ENCODE data around the gene FDX2. TPM values are rescaled to one million over a fixed set of nuclear protein-coding genes. Genes with fewer than 3 reads are reported as not detected.

The FDX2 gene
- total and polyA plus RNA-seq, 7 donors: 19.2 to 45.9 (median 25.2) TPM

DNA sequence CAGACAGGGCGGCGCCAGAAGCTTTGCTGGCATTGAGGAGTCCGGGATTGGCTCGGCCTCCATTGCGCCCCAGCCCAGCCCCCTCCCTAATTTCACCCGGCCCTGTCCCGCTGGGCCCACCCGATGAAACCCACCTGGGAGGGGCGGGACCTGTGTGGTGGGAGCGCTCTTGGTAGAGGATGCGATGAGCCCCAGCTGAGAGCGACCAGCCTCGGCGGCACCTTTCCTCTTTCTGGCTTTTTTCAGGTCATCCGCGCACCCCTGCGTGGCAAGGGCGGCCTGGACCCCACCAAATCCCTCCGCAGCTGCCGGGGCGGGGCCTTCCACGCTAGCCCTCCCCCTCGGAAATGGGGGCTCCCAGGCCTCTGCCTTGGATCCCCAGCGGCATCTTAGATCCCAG is 6.4 kb downstream of the FDX2 start, which contains the start of gene ZGLP1:
ZGLP1 (minus strand) TSS at position 393 of the 400 bp plus-strand sequence.
- DNase-seq: no peak
- 93 to 95% methylated on average over 24 of the region's 24 CpGs for WGBS, 2 donors
- intact Hi-C loops (cut with DNase I): no loop called here
- Histone ChIP-seq H3K4me3 (no peak within 1 kb of the TSS), H3K9me3 (no peaks in the 10 kb centered on the region), H3K27ac (no peak within 1 kb of the TSS), H3K4me1 (peaks cover 0 to 1% (median 0%) of the 10 kb centered on the region in 4 donors), H3K27me3 (no peaks in the 10 kb centered on the region), H3K36me3 (peaks cover 0 to 16% (median 0%) of the 10 kb centered on the region in 4 donors)
- TF ChIP-seq EP300 (IDR thresholded peaks at IDR 0.05) (no peak), POLR2A (IDR thresholded peaks at IDR 0.05) (no peak), POLR2AphosphoS5 (IDR thresholded peaks at IDR 0.05) (no peak)
- TF ChIP-seq, protein P1, sequence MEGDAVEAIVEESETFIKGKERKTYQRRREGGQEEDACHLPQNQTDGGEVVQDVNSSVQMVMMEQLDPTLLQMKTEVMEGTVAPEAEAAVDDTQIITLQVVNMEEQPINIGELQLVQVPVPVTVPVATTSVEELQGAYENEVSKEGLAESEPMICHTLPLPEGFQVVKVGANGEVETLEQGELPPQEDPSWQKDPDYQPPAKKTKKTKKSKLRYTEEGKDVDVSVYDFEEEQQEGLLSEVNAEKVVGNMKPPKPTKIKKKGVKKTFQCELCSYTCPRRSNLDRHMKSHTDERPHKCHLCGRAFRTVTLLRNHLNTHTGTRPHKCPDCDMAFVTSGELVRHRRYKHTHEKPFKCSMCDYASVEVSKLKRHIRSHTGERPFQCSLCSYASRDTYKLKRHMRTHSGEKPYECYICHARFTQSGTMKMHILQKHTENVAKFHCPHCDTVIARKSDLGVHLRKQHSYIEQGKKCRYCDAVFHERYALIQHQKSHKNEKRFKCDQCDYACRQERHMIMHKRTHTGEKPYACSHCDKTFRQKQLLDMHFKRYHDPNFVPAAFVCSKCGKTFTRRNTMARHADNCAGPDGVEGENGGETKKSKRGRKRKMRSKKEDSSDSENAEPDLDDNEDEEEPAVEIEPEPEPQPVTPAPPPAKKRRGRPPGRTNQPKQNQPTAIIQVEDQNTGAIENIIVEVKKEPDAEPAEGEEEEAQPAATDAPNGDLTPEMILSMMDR (IDR thresholded peaks at IDR 0.05): no peak

- no peak for TF ChIP-seq EP300 (IDR thresholded peaks at IDR 0.05)
- no peak for TF ChIP-seq POLR2A (IDR thresholded peaks at IDR 0.05)
- TF ChIP-seq, protein P1 (IDR thresholded peaks at IDR 0.05): no peak
- TF ChIP-seq POLR2AphosphoS5 (IDR thresholded peaks at IDR 0.05): no peak
- WGBS, 2 donors: 90 to 92% methylated on average over 5 of the region's 5 CpGs
- H3K27ac ChIP-seq: no peak overlapping the region
- H3K27me3 ChIP-seq: no peaks in the 10 kb centered on the region
- H3K9me3 ChIP-seq: no peaks in the 10 kb centered on the region
- H3K4me1 ChIP-seq: no peaks in the 10 kb centered on the region
- peaks cover 0 to 11% (median 0%) of the 10 kb centered on the region in 4 donors for H3K36me3 ChIP-seq
- H3K4me3 ChIP-seq: no peak overlapping the region
- intact Hi-C loops (cut with DNase I): no loop called here
- DNase-seq: no peak
These were observed 9.5 kb downstream of the FDX2 start for GRCh38 chr19:10306327-10306726.

- no peak overlapping the region for H3K27ac ChIP-seq
- TF ChIP-seq POLR2A (IDR thresholded peaks at IDR 0.05) (no peak), EP300 (IDR thresholded peaks at IDR 0.05) (no peak), POLR2AphosphoS5 (IDR thresholded peaks at IDR 0.05) (no peak)
- TF ChIP-seq, protein P1 (IDR thresholded peaks at IDR 0.05): no peak
- no peaks in the 10 kb centered on the region for H3K4me1 ChIP-seq
- DNase-seq: no peak
- no peaks in the 10 kb centered on the region for H3K9me3 ChIP-seq
- WGBS, 2 donors: 72 to 87% methylated on average over 17 of the region's 17 CpGs
- H3K27me3 ChIP-seq: peaks cover 0 to 2% (median 1%) of the 10 kb centered on the region in 3 donors
- intact Hi-C loops (cut with DNase I): no loop called here
- peaks cover 0 to 4% (median 0%) of the 10 kb centered on the region in 4 donors for H3K36me3 ChIP-seq
- no peak overlapping the region for H3K4me3 ChIP-seq
These were observed 10.5 kb downstream of the FDX2 start for GRCh38 chr19:10305139-10305806.

- Histone ChIP-seq H3K27me3 (peaks cover 17 to 52% (median 30%) of the 10 kb centered on the region in 3 donors), H3K27ac (no peak overlapping the region), H3K36me3 (no peaks in the 10 kb centered on the region), H3K4me3 (no peak overlapping the region), H3K9me3 (no peaks in the 10 kb centered on the region), H3K4me1 (peaks cover 0 to 17% (median 15%) of the 10 kb centered on the region in 4 donors)
- TF ChIP-seq POLR2AphosphoS5 (IDR thresholded peaks at IDR 0.05): peak in 1 of 4 donors; percentile 9
- TF ChIP-seq, protein P1 (IDR thresholded peaks at IDR 0.05): no peak
- intact Hi-C loops (cut with DNase I): no loop called here
- WGBS, 2 donors: 40 to 42% methylated on average over 14 of the region's 14 CpGs
- DNase-seq: no peak
These were observed 16.0 kb downstream of the FDX2 start for GRCh38 chr19:10299545-10300458.

Measured in sigmoid colon (tissue), 7 donors.